ENCODE measurements around the gene RASGEF1B. TPM values are rescaled to one million over a fixed set of nuclear protein-coding genes. Genes with fewer than 3 reads are reported as not detected.
"Not testable (repeated sequence)": the region's sequence is repeated elsewhere in the genome, so short reads cannot be mapped to it uniquely, and the experiment has no call there.

Gene RASGEF1B
- total RNA-seq, 1 donor from 2014 or later = 0.77 TPM

DNA sequence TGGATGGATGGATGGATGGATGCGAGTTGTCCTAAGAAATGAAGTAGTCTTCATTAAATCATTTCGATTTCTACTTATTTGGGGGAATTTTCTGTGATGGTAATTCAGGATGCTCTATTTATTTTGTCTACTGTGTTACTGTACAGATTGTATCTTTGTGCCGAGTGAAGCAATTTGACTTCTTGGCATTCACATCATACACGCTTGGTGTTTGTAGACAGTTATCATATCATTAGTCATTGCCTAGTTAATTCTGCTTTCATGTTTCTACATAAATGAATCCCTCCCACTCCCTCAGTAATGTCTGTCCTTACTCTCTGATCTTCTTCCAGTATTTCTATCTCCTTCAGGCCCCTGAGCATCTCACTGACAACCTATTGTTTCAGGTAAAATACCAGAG, 64.0 kb downstream of the RASGEF1B start:
- Histone ChIP-seq H3K4me1 (ENCODE audit: insufficient read depth, low read length) (no peaks in the 10 kb centered on the region), H3K9ac (ENCODE audit: low read length) (no peak overlapping the region), H3K9me3 (ENCODE audit: insufficient read depth, low read depth, low read length) (no peaks in the 10 kb centered on the region), H3K36me3 (ENCODE audit: insufficient read depth, low read length) (no peaks in the 10 kb centered on the region), H3K27ac (ENCODE audit: low read depth, low read length) (no peak overlapping the region), H3K4me2 (ENCODE audit: low read length) (no peak overlapping the region), H2AFZ (ENCODE audit: low read depth, low read length) (no peak overlapping the region), H3K79me2 (ENCODE audit: insufficient read depth, low read length) (no peaks in the 10 kb centered on the region), H4K20me1 (ENCODE audit: insufficient read depth, low read length) (no peaks in the 10 kb centered on the region), H3K4me3 (ENCODE audit: insufficient read depth, low read depth, low read length) (no peak overlapping the region), H3K27me3 (ENCODE audit: insufficient read depth, low read length) (peaks cover 3% of the 10 kb centered on the region)
- FAIRE-seq (no peak), DNase-seq (ENCODE audit: low read depth) (no peak)
- no peak overlapping the region for H3K27ac Mint-ChIP-seq (ENCODE audit: unreplicated experiment)
- H3K36me3 Mint-ChIP-seq (ENCODE audit: low read depth, unreplicated experiment) = no peaks in the 10 kb centered on the region
- TF ChIP-seq, protein P1, sequence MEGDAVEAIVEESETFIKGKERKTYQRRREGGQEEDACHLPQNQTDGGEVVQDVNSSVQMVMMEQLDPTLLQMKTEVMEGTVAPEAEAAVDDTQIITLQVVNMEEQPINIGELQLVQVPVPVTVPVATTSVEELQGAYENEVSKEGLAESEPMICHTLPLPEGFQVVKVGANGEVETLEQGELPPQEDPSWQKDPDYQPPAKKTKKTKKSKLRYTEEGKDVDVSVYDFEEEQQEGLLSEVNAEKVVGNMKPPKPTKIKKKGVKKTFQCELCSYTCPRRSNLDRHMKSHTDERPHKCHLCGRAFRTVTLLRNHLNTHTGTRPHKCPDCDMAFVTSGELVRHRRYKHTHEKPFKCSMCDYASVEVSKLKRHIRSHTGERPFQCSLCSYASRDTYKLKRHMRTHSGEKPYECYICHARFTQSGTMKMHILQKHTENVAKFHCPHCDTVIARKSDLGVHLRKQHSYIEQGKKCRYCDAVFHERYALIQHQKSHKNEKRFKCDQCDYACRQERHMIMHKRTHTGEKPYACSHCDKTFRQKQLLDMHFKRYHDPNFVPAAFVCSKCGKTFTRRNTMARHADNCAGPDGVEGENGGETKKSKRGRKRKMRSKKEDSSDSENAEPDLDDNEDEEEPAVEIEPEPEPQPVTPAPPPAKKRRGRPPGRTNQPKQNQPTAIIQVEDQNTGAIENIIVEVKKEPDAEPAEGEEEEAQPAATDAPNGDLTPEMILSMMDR (IDR thresholded peaks at IDR 0.05; ENCODE audit: insufficient read depth, low read depth, low read length) = no peak
- TF ChIP-seq EZH2 (IDR thresholded peaks at IDR 0.05; ENCODE audit: insufficient read depth, low read length) = no peak
- no peaks in the 10 kb centered on the region for H3K4me1 Mint-ChIP-seq (ENCODE audit: low read depth, unreplicated experiment)
- no peak overlapping the region for H3K4me3 Mint-ChIP-seq (ENCODE audit: unreplicated experiment)
- H3K9me3 Mint-ChIP-seq (ENCODE audit: unreplicated experiment) = peaks cover 2% of the 10 kb centered on the region
- peaks cover 13% of the 10 kb centered on the region for H3K27me3 Mint-ChIP-seq (ENCODE audit: low read depth, unreplicated experiment)

DNA sequence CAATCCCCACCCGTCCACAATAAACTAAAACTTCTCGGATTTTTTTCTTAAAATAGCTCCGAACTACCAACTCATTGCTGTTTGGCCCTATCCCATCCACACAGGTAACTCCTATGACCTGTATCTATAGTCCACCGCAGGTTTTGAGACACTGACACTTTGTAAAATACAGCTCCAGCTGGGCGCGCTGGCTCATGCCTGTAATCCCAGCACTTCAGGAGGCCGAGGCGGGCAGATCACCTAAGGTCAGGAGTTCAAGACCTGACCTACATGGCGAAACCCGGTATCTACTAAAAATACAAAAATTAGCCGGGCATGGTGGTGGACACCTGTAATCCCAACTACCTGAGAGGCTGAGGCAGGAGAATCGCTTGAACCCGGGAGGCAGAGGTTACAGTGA, 65.2 kb downstream of the RASGEF1B start:
- DNase-seq (ENCODE audit: low read depth); H3K27ac ChIP-seq (ENCODE audit: low read depth, low read length); H3K9me3 Mint-ChIP-seq (ENCODE audit: unreplicated experiment); H3K27ac Mint-ChIP-seq (ENCODE audit: unreplicated experiment); H3K4me1 Mint-ChIP-seq (ENCODE audit: low read depth, unreplicated experiment); H3K36me3 Mint-ChIP-seq (ENCODE audit: low read depth, unreplicated experiment); H3K4me2 ChIP-seq (ENCODE audit: low read length); H3K36me3 ChIP-seq (ENCODE audit: insufficient read depth, low read length); H3K27me3 ChIP-seq (ENCODE audit: insufficient read depth, low read length); H3K4me1 ChIP-seq (ENCODE audit: insufficient read depth, low read length); H4K20me1 ChIP-seq (ENCODE audit: insufficient read depth, low read length); FAIRE-seq; H3K4me3 ChIP-seq (ENCODE audit: insufficient read depth, low read depth, low read length); H3K9ac ChIP-seq (ENCODE audit: low read length); H3K79me2 ChIP-seq (ENCODE audit: insufficient read depth, low read length); H3K9me3 ChIP-seq (ENCODE audit: insufficient read depth, low read depth, low read length); H2AFZ ChIP-seq (ENCODE audit: low read depth, low read length); H3K4me3 Mint-ChIP-seq (ENCODE audit: unreplicated experiment): not testable (repeated sequence)
- H3K27me3 Mint-ChIP-seq (ENCODE audit: low read depth, unreplicated experiment) = peaks cover 19% of the 10 kb centered on the region

DNA sequence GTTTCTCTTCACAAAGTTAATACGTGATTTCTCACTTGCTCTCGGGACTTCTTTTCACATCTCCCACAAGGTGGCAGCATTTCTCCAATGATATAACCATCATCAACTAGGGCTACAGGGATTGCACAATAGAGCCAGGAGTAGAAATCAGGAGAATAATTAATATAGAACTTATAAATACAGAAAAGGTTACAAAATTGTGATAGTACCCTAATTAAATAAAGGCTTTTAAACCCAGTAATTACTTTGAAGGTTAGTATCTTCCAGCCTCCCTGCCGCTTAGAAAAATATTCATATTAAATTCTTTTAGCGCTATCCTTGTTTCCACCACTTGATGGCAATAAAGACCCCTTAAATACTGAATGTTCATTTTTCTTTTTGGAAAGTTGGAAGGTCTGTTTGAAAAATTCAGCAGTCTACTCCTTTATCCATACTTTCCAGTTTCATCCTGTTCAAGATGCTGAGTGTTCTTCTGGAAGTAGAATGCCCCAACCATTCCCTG, 65.8 kb downstream of the RASGEF1B start:
- no peak overlapping the region for H3K27ac ChIP-seq (ENCODE audit: low read depth, low read length)
- TF ChIP-seq EZH2 (IDR thresholded peaks at IDR 0.05; ENCODE audit: insufficient read depth, low read length) = no peak
- TF ChIP-seq, protein P1 (IDR thresholded peaks at IDR 0.05; ENCODE audit: insufficient read depth, low read depth, low read length) = peak; percentile 74
- no peak overlapping the region for H3K9ac ChIP-seq (ENCODE audit: low read length)
- no peak overlapping the region for H2AFZ ChIP-seq (ENCODE audit: low read depth, low read length)
- H3K27me3 Mint-ChIP-seq (ENCODE audit: low read depth, unreplicated experiment) = peaks cover 17% of the 10 kb centered on the region
- DNase-seq (ENCODE audit: low read depth) = peak; percentile 45
- no peaks in the 10 kb centered on the region for H3K4me1 Mint-ChIP-seq (ENCODE audit: low read depth, unreplicated experiment)
- no peaks in the 10 kb centered on the region for H3K9me3 ChIP-seq (ENCODE audit: insufficient read depth, low read depth, low read length)
- H3K79me2 ChIP-seq (ENCODE audit: insufficient read depth, low read length) = no peaks in the 10 kb centered on the region
- H3K36me3 ChIP-seq (ENCODE audit: insufficient read depth, low read length) = no peaks in the 10 kb centered on the region
- H3K4me3 ChIP-seq (ENCODE audit: insufficient read depth, low read depth, low read length) = no peak overlapping the region
- H3K4me2 ChIP-seq (ENCODE audit: low read length) = no peak overlapping the region
- H3K4me1 ChIP-seq (ENCODE audit: insufficient read depth, low read length) = no peaks in the 10 kb centered on the region
- no peaks in the 10 kb centered on the region for H4K20me1 ChIP-seq (ENCODE audit: insufficient read depth, low read length)
- no peak overlapping the region for H3K27ac Mint-ChIP-seq (ENCODE audit: unreplicated experiment)
- no peaks in the 10 kb centered on the region for H3K36me3 Mint-ChIP-seq (ENCODE audit: low read depth, unreplicated experiment)
- H3K9me3 Mint-ChIP-seq (ENCODE audit: unreplicated experiment) = peaks cover 2% of the 10 kb centered on the region
- H3K27me3 ChIP-seq (ENCODE audit: insufficient read depth, low read length) = peaks cover 6% of the 10 kb centered on the region
- FAIRE-seq = peak; percentile 26
- H3K4me3 Mint-ChIP-seq (ENCODE audit: unreplicated experiment) = no peak overlapping the region
